Neural cell (in vitro differentiated cells): ENCODE measurements around the gene KLK7. TPM values are rescaled to one million over a fixed set of nuclear protein-coding genes. Genes with fewer than 3 reads are reported as not detected.

Source experiments
- H2AFZ ChIP-seq: fragments of 200-600, 300-800 bp; sonication (generic), shearing (Covaris generic); 2 replicates; pipeline ENCODE4 v1.6.0; 2014; ENCODE audit warnings: low read depth, mild to moderate bottlenecking, antibody characterized with exemption, low read length, moderate library complexity
- H3F3A ChIP-seq: fragments of 200-600 bp; shearing (Covaris generic); 2 replicates; pipeline ENCODE4 v1.6.1; 2016; ENCODE audit warnings: mild to moderate bottlenecking, moderate library complexity, mixed read lengths, antibody characterized with exemption, low read length; ENCODE audit not compliant: insufficient read depth, poor library complexity, severe bottlenecking
- H3K27ac ChIP-seq: fragments of 200-600, 300-800 bp; sonication (generic), shearing (Covaris generic); 2 replicates; pipeline ENCODE4 v1.5.1; 2014; ENCODE audit warnings: mild to moderate bottlenecking, low read length, moderate library complexity
- H3K27me3 ChIP-seq: fragments of 300-800, 200-600 bp; sonication (generic), shearing (Covaris generic); 2 replicates; pipeline ENCODE4 v1.6.0; 2014; ENCODE audit warnings: mild to moderate bottlenecking, low read depth, low read length, moderate library complexity; ENCODE audit not compliant: insufficient read depth
- H3K36me3 ChIP-seq: fragments of 300-800, 200-600 bp; sonication (generic), shearing (Covaris generic); 2 replicates; pipeline ENCODE4 v1.5.1; 2014; ENCODE audit warnings: mild to moderate bottlenecking, antibody characterized with exemption, low read length, moderate library complexity; ENCODE audit not compliant: insufficient read depth
- H3K4me2 ChIP-seq: fragments of 300-800, 200-600 bp; sonication (generic), shearing (Covaris generic); 2 replicates; pipeline ENCODE4 v1.6.0; 2014; ENCODE audit warnings: mild to moderate bottlenecking, low read length
- H3K4me3 ChIP-seq: fragments of 300-800, 200-600 bp; sonication (generic), shearing (Covaris generic); 2 replicates; pipeline ENCODE4 v1.5.1; 2014; ENCODE audit warnings: mild to moderate bottlenecking, low read length, moderate library complexity
- H3K79me2 ChIP-seq: fragments of 200-600 bp; shearing (Covaris generic); replicated peaks from 2 replicates; pipeline ENCODE4 v1.6.0; 2014; ENCODE audit warnings: mild to moderate bottlenecking, low read length, moderate library complexity; ENCODE audit not compliant: insufficient read depth
- H3K9ac ChIP-seq: fragments of 300-800, 200-600 bp; sonication (generic), shearing (Covaris generic); 2 replicates; pipeline ENCODE4 v1.6.1; 2016; ENCODE audit warnings: mild to moderate bottlenecking, low read length, mixed read lengths
- H3K9me2 ChIP-seq: fragments of 200-600 bp; shearing (Covaris generic); 2 replicates; pipeline ENCODE4 v1.6.1; 2016; ENCODE audit warnings: mild to moderate bottlenecking, low read length, mixed read lengths; ENCODE audit not compliant: insufficient read depth
- H3K9me3 ChIP-seq: fragments of 200-600, 300-800 bp; sonication (generic), shearing (Covaris generic); 2 replicates; pipeline ENCODE4 v1.6.1; 2016; ENCODE audit warnings: mild to moderate bottlenecking, mixed run types, low read length, moderate library complexity, mixed read lengths
- H4K20me1 ChIP-seq: fragments of 200-600 bp; shearing (Covaris generic); 2 replicates; pipeline ENCODE4 v1.6.1; 2016; ENCODE audit warnings: mild to moderate bottlenecking, mixed run types; ENCODE audit not compliant: insufficient read depth
- CTCF ChIP-seq: fragments of 450-650 bp; IDR thresholded peaks from 2 replicates; pipeline ENCODE4 v1.5.1; 2014; ENCODE audit warnings: antibody characterized with exemption, mild to moderate bottlenecking, moderate library complexity; ENCODE audit not compliant: poor library complexity, severe bottlenecking
- EP300 ChIP-seq: fragments of 450-650 bp; conservative IDR thresholded peaks from 2 replicates; pipeline ENCODE4 v1.6.1; 2014; ENCODE audit warnings: antibody characterized with exemption, mild to moderate bottlenecking, moderate library complexity; ENCODE audit not compliant: poor library complexity, severe bottlenecking
- EZH2 ChIP-seq: fragments of 200-600, 300-800 bp; shearing (Covaris generic), sonication (generic); IDR thresholded peaks from 2 replicates; pipeline ENCODE4 v1.6.1; 2014; ENCODE audit warnings: antibody characterized with exemption, low read length, borderline replicate concordance, mild to moderate bottlenecking; ENCODE audit not compliant: insufficient read depth, poor library complexity, severe bottlenecking
- MXI1 ChIP-seq: fragments of 450-650 bp; conservative IDR thresholded peaks from 2 replicates; pipeline ENCODE4 v1.6.1; 2014; ENCODE audit warnings: antibody characterized with exemption, mild to moderate bottlenecking; ENCODE audit not compliant: poor library complexity, severe bottlenecking
- POLR2AphosphoS5 ChIP-seq: IDR thresholded peaks from 2 replicates; pipeline ENCODE4 v1.6.1; 2012
- RAD21 ChIP-seq: fragments of 450-650 bp; conservative IDR thresholded peaks from 2 replicates; pipeline ENCODE4 v1.6.1; 2014; ENCODE audit warnings: antibody characterized with exemption, mild to moderate bottlenecking, moderate library complexity
- REST ChIP-seq: IDR thresholded peaks from 2 replicates; pipeline ENCODE4 v1.6.1; 2012; ENCODE audit warnings: borderline replicate concordance
- SMC3 ChIP-seq: fragments of 450-650 bp; conservative IDR thresholded peaks from 2 replicates; pipeline ENCODE4 v1.6.1; 2014; ENCODE audit warnings: antibody characterized with exemption, mild to moderate bottlenecking, moderate library complexity; ENCODE audit not compliant: poor library complexity
- TAF1 ChIP-seq: IDR thresholded peaks from 2 replicates; pipeline ENCODE4 v1.6.1; 2012; ENCODE audit warnings: low read depth
- polyA plus RNA-seq: library from polyadenylated mRNA; depleted of rRNA; stranded (reverse); fragments of >200 nt; gene quantifications from 2 replicates; pipeline ENCODE4 v1.2.3, GENCODE V29; 2014

The KLK7 gene
- polyA plus RNA-seq, 1 donor from 2014 or later = not detected

GRCh38 chr19:51000981-51001380 is 17.3 kb upstream of the KLK7 start:
- Histone ChIP-seq H2AFZ (no peak overlapping the region), H4K20me1 (no peaks in the 10 kb centered on the region), H3K27ac (no peak overlapping the region), H3K9ac (no peak overlapping the region), H3F3A (no peaks in the 10 kb centered on the region), H3K36me3 (no peaks in the 10 kb centered on the region), H3K4me2 (no peak overlapping the region), H3K9me3 (no peaks in the 10 kb centered on the region), H3K9me2 (no peaks in the 10 kb centered on the region), H3K79me2 (no peaks in the 10 kb centered on the region), H3K27me3 (no peaks in the 10 kb centered on the region), H3K4me3 (no peak overlapping the region)
- TF ChIP-seq CTCF (no peak), MXI1 (no peak), TAF1 (no peak), REST (no peak), EZH2 (no peak), EP300 (no peak), POLR2AphosphoS5 (no peak), SMC3 (no peak), RAD21 (no peak)

- no peak overlapping the region for H3K9ac ChIP-seq
- no peaks in the 10 kb centered on the region for H4K20me1 ChIP-seq
- no peak overlapping the region for H3K4me3 ChIP-seq
- no peak for TF ChIP-seq CTCF
- TF ChIP-seq SMC3 = no peak
- TF ChIP-seq RAD21 = no peak
- TF ChIP-seq REST = no peak
- no peak for TF ChIP-seq MXI1
- no peak for TF ChIP-seq EZH2
- TF ChIP-seq TAF1 = no peak
- TF ChIP-seq POLR2AphosphoS5 = no peak
- no peak for TF ChIP-seq EP300
- H3F3A ChIP-seq = no peaks in the 10 kb centered on the region
- H3K27ac ChIP-seq = no peak overlapping the region
- no peak overlapping the region for H2AFZ ChIP-seq
- no peaks in the 10 kb centered on the region for H3K9me3 ChIP-seq
- no peaks in the 10 kb centered on the region for H3K9me2 ChIP-seq
- no peaks in the 10 kb centered on the region for H3K27me3 ChIP-seq
- no peaks in the 10 kb centered on the region for H3K79me2 ChIP-seq
- no peak overlapping the region for H3K4me2 ChIP-seq
- H3K36me3 ChIP-seq = no peaks in the 10 kb centered on the region
Measured at GRCh38 chr19:51000426-51000825, 16.7 kb upstream of the KLK7 start.
